Activated CD4-positive, alpha-beta memory T cell treated with anti-CD3 and anti-CD28 coated beads, Interleukin-2, amount 10 ng/mL, durations not matched to agents 7 days and 5 days (primary cell): Measurements from ENCODE around the gene RBM4B. TPM values are rescaled to one million over a fixed set of nuclear protein-coding genes. Genes with fewer than 3 reads are reported as not detected.

ENCODE experiments used
- CTCF ChIA-PET: fragments of 350-600 bp; sonication (Branson Sonifier 250); formaldehyde crosslinking; loops from one replicate; lab custom pipeline; 2021; ENCODE audit warnings: antibody characterized with exemption, inconsistent platforms; lab: Charles Lee
- POLR2A ChIA-PET: fragments of 350-600 bp; sonication (Branson Sonifier 250); formaldehyde crosslinking; loops from one replicate; lab custom pipeline; 2021; ENCODE audit warnings: antibody characterized with exemption; lab: Charles Lee
- DNase-seq: peaks from one replicate; pipeline ENCODE4 v3.0.0-alpha.2; 2020
- H3K27ac Mint-ChIP-seq: one replicate; pipeline ENCODE4 v1.8.0; 2021; ENCODE audit warnings: mild to moderate bottlenecking, mixed read lengths
- H3K27me3 Mint-ChIP-seq: one replicate; pipeline ENCODE4 v1.8.0; 2021; ENCODE audit warnings: mixed read lengths
- H3K36me3 Mint-ChIP-seq: one replicate; pipeline ENCODE4 v1.8.0; 2021; ENCODE audit warnings: low read depth, mixed read lengths
- H3K4me1 Mint-ChIP-seq: one replicate; pipeline ENCODE4 v1.8.0; 2021; ENCODE audit warnings: mixed read lengths
- H3K4me3 Mint-ChIP-seq: one replicate; pipeline ENCODE4 v1.8.0; 2021; ENCODE audit warnings: mild to moderate bottlenecking, mixed read lengths
- H3K9me3 Mint-ChIP-seq: one replicate; pipeline ENCODE4 v1.8.0; 2021; ENCODE audit warnings: mixed read lengths
- total RNA-seq, 2 experiments: library from RNA; stranded (reverse); gene quantifications; one replicate each; pipeline ENCODE4 v1.2.3, GENCODE V29; 2021

The RBM4B gene
- total RNA-seq, 2 experiments from 2014 or later, result 19.6 to 20.1 TPM

DNA sequence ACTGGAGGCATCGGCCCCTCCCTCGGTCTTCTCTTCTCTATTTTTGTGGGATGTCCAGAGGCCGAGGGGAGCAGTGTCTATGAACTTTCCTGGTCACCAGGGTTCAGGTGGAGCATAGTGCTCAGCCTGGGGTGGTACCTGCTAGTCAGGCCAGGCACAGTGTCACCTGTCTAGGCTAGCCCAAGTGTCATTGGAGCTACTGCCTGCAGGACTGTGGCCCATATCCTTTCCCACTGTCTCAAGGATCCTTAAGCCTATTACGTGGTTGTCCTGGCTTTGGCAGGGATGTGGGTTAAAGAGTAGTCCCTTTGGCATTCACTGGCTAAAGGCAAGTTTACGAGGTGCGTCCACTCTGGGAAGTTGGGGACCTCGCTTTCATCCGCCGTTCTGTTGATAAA lies 51.9 kb downstream of the RBM4B start:
- H3K9me3 Mint-ChIP-seq, result no peaks in the 10 kb centered on the region
- no peak overlapping the region for H3K4me3 Mint-ChIP-seq
- CTCF ChIA-PET, result no interaction called here

DNA sequence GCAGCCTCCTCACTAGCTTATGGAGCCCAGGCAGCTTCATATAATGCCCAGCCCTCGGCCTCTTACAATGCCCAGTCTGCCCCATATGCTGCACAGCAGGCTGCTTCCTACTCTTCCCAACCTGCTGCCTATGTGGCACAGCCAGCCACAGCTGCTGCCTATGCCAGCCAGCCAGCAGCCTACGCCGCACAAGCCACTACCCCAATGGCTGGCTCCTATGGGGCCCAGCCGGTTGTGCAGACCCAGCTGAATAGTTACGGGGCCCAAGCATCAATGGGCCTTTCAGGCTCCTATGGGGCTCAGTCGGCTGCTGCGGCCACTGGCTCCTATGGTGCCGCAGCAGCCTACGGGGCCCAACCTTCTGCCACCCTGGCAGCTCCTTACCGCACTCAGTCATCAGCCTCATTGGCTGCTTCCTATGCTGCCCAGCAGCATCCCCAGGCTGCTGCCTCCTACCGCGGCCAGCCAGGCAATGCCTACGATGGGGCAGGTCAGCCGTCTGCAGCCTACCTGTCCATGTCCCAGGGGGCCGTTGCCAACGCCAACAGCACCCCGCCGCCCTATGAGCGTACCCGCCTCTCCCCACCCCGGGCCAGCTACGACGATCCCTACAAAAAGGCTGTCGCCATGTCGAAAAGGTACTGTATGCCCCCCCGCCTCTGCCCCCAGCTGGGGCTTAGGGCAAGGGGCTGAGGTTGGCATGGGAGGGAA lies 52.5 kb downstream of the RBM4B start:
- Mint-ChIP-seq H3K27ac (no peak overlapping the region), H3K9me3 (no peaks in the 10 kb centered on the region), H3K36me3 (peaks cover 89% of the 10 kb centered on the region), H3K27me3 (no peaks in the 10 kb centered on the region), H3K4me1 (peaks cover 36% of the 10 kb centered on the region), H3K4me3 (no peak overlapping the region)
- DNase-seq, result no peak
- ChIA-PET POLR2A (interaction anchor here (0.8 to 7.7 kb wide), 5 partner anchors 8 to 15 kb away, joined by 3 to 125 read pairs (median 5); partner anchors contain the start of genes RBM14 and RBM4), CTCF (no interaction called here)

More for the DNA sequence above, 51.9 kb downstream of the RBM4B start:
- Mint-ChIP-seq H3K36me3 (peaks cover 87% of the 10 kb centered on the region), H3K27ac (no peak overlapping the region), H3K4me1 (peaks cover 31% of the 10 kb centered on the region), H3K27me3 (no peaks in the 10 kb centered on the region)
- no peak for DNase-seq
- POLR2A ChIA-PET, result interaction anchor here (7.3 to 7.7 kb wide), 2 partner anchors 9 to 14 kb away, joined by 39 to 125 read pairs; partner anchors contain the start of genes RBM14 and RBM4

DNA sequence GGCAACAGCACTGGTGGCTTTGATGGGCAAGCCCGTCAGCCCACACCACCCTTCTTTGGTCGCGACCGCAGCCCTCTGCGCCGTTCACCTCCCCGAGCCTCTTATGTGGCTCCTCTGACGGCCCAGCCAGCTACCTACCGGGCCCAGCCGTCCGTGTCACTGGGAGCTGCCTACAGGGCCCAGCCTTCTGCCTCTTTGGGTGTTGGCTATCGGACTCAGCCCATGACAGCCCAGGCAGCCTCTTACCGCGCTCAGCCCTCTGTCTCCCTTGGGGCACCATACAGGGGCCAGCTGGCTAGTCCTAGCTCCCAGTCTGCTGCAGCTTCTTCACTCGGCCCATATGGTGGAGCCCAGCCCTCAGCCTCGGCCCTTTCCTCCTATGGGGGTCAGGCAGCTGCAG lies 53.2 kb downstream of the RBM4B start:
- peaks cover 40% of the 10 kb centered on the region for H3K4me1 Mint-ChIP-seq
- H3K4me3 Mint-ChIP-seq, result no peak overlapping the region
- H3K36me3 Mint-ChIP-seq, result peaks cover 87% of the 10 kb centered on the region
- DNase-seq, result no peak
- ChIA-PET CTCF (no interaction called here), POLR2A (interaction anchor here (0.8 to 7.7 kb wide), 6 partner anchors 8 to 40 kb away, joined by 3 to 125 read pairs (median 4); partner anchors contain the start of genes RBM14 and RBM4)
- no peak overlapping the region for H3K27ac Mint-ChIP-seq
- no peaks in the 10 kb centered on the region for H3K27me3 Mint-ChIP-seq
- no peaks in the 10 kb centered on the region for H3K9me3 Mint-ChIP-seq

- CTCF ChIA-PET, result interaction anchor here (0.6 to 4.2 kb wide), 10 partner anchors 9 to 283 kb away, joined by 3 to 24 read pairs (median 4); partner anchors contain the start of genes CCDC87, CCS, RBM4 and RBM4B
- peaks cover 65% of the 10 kb centered on the region for H3K4me1 Mint-ChIP-seq
- H3K4me3 Mint-ChIP-seq, result peak overlapping the region; percentile 97
- peaks cover 75% of the 10 kb centered on the region for H3K36me3 Mint-ChIP-seq
- no peaks in the 10 kb centered on the region for H3K27me3 Mint-ChIP-seq
- H3K9me3 Mint-ChIP-seq, result no peaks in the 10 kb centered on the region
- peak overlapping the region; percentile 98 for H3K27ac Mint-ChIP-seq
- POLR2A ChIA-PET, result interaction anchor here (0.6 to 7.7 kb wide), 9 partner anchors 9 to 73 kb away, joined by 3 to 125 read pairs (median 5); partner anchors contain the start of genes ACTN3, CCDC87, CCS and CTSF
- no peak for DNase-seq
Measured at GRCh38 chr11:66619080-66619554, 58.6 kb downstream of the RBM4B start.

DNA sequence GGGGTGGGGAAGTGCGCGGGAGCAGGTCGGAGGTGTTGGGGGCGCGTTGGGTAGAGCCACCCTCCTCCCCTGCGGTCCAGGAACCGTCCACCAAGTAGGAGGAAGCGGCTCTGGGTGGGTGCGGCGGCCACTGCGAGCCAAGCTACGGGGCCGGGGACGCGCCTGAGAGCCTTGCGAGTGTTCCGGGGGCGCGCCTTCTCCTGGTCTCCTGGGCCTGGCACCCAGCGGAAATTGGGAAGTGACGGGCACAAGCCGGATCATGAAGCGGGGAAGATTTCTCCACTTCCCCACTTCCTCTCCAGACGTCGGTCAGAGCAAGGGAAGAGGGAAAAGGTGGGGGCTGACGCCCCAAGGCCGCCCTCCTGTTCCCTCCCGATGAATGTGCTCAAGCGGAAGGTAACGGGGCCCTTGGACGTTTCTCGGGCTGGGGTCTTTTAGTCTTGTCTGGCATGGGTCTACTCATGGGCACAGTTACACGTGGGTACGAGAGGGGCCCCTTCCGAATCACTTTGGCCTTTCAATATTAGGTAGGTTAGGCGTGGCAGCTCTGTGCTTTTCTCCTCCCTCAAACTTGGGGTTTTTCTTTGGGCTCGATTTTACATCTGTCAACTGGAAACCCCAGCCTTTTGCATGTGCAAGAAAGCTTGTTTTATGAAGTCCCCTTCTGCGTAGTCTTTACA lies 60.4 kb downstream of the RBM4B start:
- no peaks in the 10 kb centered on the region for H3K9me3 Mint-ChIP-seq
- H3K27ac Mint-ChIP-seq, result peak overlapping the region; percentile 98
- peaks cover 56% of the 10 kb centered on the region for H3K36me3 Mint-ChIP-seq
- peak overlapping the region; percentile 97 for H3K4me3 Mint-ChIP-seq
- peak; percentile 17 for DNase-seq
- ChIA-PET CTCF (interaction anchor here (1.3 to 4.2 kb wide), 6 partner anchors 21 to 231 kb away, joined by 3 to 24 read pairs (median 10); partner anchors contain the start of genes CCDC87, CCS, RBM4 and RBM4B), POLR2A (interaction anchor here (0.7 to 6.0 kb wide), 33 partner anchors 11 to 733 kb away, joined by 3 to 109 read pairs (median 6); partner anchors contain the start of genes ACTN3, BBS1, CCDC87 and CCS)
- H3K4me1 Mint-ChIP-seq, result peaks cover 50% of the 10 kb centered on the region
- H3K27me3 Mint-ChIP-seq, result no peaks in the 10 kb centered on the region

- no peaks in the 10 kb centered on the region for H3K9me3 Mint-ChIP-seq
- DNase-seq, result peak; percentile 98
- H3K4me3 Mint-ChIP-seq, result peak within 1 kb of the TSS; percentile 97
- H3K27me3 Mint-ChIP-seq, result no peaks in the 10 kb centered on the region
- peaks cover 50% of the 10 kb centered on the region for H3K36me3 Mint-ChIP-seq
- ChIA-PET CTCF (interaction anchor here (0.5 to 4.2 kb wide), 7 partner anchors 9 to 230 kb away, joined by 3 to 24 read pairs (median 3); partner anchors contain the start of genes CCDC87, CCS, RBM4 and RBM4B), POLR2A (interaction anchor here (0.6 to 6.0 kb wide), 34 partner anchors 10 to 732 kb away, joined by 3 to 109 read pairs (median 6); partner anchors contain the start of genes ACTN3, BBS1, CCDC87 and CCS)
- peaks cover 43% of the 10 kb centered on the region for H3K4me1 Mint-ChIP-seq
- peak within 1 kb of the TSS; percentile 98 for H3K27ac Mint-ChIP-seq
Measured at GRCh38 chr11:66616379-66617154, 61.1 kb downstream of the RBM4B start, which contains the start of gene RBM14. RBM14 (plus strand) TSS chr11:66616630; CDS start chr11:66616721, 91 bp downstream.

Other genes with a start within 250 kb of the RBM4B start
- gene MRPL11, start 239.0 kb downstream of the RBM4B start, total RNA-seq, result 10 to 100 TPM; 44.2 to 55.3 TPM
- 1 to 10 TPM; 6.8 to 7.5 TPM for gene PELI3, start 211.0 kb downstream of the RBM4B start, total RNA-seq
- gene DPP3, start 197.5 kb downstream of the RBM4B start, total RNA-seq, result 10 to 100 TPM; 59.3 to 60.6 TPM
- 10 to 100 TPM; 16.8 to 16.9 TPM for gene BBS1, start 167.3 kb downstream of the RBM4B start, total RNA-seq
- gene ZDHHC24, start 131.8 kb downstream of the RBM4B start, total RNA-seq, result 10 to 100 TPM; 25.9 to 26.0 TPM
- under 1 TPM; 0.30 to 0.35 TPM for gene ACTN3, start 131.0 kb downstream of the RBM4B start, total RNA-seq
- gene CTSF, start 109.3 kb downstream of the RBM4B start, total RNA-seq, result 1 to 10 TPM; 3.7 to 4.3 TPM
- gene CCDC87, start 84.8 kb downstream of the RBM4B start, total RNA-seq, result not detected
- gene CCS, start 84.7 kb downstream of the RBM4B start, total RNA-seq, result 10 to 100 TPM; 32.8 to 33.2 TPM
- 100 to 1,000 TPM; 116 to 120 TPM for gene RBM14, start 61.3 kb downstream of the RBM4B start, total RNA-seq
- 100 to 1,000 TPM; 109 to 110 TPM for gene RBM4, start 39.2 kb downstream of the RBM4B start, total RNA-seq
- gene SPTBN2, start 51.3 kb upstream of the RBM4B start, total RNA-seq, result under 1 TPM; 0.18 to 0.25 TPM
- 10 to 100 TPM; 21.2 to 22.0 TPM for gene RCE1, start 165.6 kb upstream of the RBM4B start, total RNA-seq
- 10 to 100 TPM; 23.2 to 28.3 TPM for gene LRFN4, start 179.2 kb upstream of the RBM4B start, total RNA-seq